ENCODE measurements around the gene FRMD1.

FRMD1 gene

DNA sequence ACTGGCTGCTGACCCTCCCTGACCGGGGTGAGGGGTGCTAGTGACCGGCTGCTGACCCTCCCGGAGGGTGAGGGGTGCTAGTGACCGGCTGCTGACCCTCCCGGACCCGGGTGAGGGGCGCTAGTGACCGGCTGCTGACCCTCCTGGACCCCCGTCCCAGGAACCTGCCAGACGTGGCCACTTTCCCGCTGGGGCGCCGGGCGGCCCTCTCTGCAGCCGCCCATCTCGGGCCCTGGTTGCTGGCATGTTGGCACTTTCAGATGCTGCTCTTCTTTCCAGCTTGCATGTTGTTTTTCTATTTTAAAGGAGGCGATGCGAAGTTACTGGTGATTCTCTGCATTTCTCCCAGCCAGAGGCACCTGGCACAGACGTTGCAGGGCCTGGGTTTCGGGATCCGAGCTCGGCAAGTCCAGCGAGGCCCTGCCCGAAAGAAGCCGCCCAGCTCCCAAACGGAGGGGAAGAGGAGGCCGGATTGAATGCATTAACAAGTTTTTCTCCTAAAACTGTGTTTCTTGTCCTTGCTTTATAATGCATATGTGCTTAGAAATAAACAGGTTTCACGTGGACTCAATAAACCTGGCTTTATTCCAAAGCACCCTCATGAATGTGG, 34.4 kb downstream of the FRMD1 start:
- no peak for DNase-seq

DNA sequence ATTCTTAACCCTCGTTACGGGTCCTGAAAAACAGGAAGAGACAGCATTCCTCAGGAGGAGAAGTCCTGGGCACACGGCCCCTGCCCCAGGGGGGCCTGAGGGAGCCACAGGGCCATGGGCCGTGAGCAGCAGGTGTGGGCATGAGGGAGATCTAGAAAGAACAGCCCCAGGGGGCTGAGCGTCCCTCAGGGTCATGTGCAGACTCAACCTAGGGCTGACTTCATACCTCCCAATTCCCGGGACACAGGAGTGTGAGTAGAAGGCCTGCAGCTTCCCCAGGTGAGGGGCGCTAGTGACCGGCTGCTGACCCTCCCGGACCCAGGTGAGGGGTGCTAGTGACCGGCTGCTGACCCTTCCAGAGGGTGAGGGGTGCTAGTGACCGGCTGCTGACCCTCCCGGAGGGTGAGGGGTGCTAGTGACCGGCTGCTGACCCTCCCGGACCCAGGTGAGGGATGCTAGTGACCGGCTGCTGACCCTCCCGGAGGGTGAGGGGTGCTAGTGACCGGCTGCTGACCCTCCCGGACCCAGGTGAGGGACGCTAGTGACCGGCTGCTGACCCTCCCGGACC, 35.1 kb downstream of the FRMD1 start:
- DNase-seq, result no peak

DNA sequence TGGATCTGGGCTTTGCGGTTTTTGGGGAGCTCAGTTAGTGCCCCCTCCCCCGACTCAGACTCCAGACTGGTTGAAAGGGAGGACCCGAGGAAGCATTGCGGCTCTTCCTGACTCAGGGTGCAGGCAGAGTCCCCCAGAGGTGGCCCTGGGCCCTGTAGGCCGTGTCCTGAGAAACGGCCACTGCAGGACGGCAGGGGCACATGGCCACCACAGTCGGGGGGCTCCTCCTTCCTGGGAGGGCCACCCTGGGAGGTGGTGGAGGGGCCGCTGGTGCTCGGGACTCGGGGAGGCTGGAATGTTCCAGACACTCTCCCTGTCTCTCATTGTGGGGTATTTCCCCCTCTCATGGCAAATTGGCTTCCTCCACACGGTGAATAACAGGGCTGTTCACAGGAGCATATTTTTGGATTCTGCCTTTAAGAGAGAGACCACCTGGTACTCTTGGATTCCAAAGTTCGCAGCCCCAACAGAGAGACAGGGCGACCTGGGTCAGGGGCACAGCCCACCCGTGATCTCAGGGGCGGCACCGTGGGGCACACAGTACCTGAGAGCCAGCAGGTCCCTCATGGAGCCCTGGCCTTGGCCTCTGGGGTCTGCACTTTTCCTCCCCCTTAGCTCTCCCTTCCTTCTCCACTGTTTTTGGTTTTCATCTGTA, 35.7 kb downstream of the FRMD1 start:
- no peak for DNase-seq

GRCh38 chr6:168042426-168043192, 36.4 kb downstream of the FRMD1 start:
- no peak for DNase-seq

GRCh38 chr6:168041928-168042327, 37.1 kb downstream of the FRMD1 start:
- DNase-seq, result no peak

DNA sequence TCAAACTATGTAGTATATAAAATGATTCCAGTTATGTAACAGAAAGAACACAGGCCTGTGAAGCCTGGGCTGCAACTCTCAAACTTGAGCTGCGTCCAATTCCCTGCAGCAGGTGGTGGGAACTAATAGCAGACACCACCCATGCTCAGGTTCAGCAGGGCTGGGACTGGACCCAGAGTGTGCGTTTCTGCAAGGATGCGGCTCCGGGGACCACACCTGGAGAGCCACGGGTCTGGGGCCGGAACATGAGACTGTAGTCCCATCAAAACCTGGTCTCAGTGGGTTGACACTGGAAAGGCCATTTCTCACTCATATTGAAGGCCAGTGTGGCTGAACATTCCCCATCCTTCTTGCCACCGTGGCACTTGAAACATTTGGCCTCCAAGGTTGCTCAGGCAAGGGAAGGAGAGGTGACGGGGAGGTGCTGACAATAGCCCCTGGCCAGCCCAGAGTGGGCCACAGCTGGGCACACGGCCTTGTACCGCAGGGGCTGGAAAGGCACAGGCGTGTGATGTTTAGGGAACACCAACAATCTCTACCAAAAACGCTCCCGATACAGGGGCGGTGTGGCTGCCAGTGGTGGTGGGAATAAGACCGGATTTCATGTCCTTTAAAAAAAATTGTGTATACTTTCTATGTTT, 38.0 kb downstream of the FRMD1 start:
- no peak for DNase-seq

DNA sequence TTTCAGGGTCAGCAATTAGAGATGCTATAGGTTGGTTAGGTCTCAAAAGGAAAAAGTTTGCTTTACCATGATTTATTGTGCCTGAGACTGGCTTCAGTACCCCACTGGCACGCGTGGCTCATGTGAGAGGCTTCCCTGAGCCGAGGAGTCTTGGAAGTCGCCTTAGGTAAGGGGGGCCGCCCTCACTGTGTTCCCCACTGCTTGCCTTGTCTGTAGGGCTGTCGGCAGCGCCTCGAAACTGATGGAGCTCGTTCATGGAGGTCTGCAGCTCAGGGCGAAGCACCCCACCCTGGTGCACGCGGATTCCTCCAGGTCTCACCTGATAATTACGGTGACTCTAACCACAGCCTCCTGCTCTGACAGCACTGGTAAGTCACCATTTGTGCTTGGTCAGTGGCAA, 39.2 kb downstream of the FRMD1 start:
- DNase-seq, result no peak

DNA sequence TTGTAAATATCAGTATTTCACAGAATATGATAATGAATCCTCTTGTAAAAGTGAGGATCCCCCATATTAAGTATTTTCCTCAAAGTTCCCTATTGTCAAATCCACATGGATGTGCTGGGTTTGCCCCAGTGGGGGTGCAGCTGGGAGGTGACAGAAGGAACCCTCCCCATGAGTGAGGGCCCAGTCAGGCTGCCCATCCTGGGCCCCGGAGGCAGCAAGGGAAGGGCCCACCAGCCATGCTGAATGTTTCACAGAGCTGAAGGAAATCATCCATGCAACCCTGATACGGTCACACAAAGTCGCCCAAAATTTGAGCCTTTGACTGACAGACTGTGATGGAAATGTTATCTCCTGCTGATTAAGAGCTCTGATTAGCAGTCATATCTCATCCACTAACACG, 39.7 kb downstream of the FRMD1 start:
- DNase-seq, result no peak

- DNase-seq, result no peak
These were observed 40.4 kb downstream of the FRMD1 start for GRCh38 chr6:168038576-168039140.

DNA sequence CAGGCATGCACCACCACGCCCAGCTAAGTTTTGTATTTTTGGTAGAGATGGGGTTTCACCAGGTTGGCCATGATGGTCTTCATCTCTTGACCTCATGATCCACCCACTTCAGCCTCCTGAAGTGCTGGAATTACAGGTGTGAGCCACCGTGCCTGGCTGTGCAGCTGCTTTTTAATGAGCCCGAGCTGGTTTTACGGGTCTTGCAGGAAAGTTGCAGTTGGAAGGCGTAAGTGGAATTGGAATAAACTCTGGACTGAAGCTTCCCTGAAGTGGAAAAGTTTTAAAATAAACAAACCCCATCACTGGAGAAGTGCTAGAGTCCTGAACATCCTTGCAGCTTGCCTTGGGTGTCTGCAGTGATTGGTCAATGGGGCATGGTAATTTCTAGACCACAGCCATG, 41.2 kb downstream of the FRMD1 start:
- no peak for DNase-seq

DNA sequence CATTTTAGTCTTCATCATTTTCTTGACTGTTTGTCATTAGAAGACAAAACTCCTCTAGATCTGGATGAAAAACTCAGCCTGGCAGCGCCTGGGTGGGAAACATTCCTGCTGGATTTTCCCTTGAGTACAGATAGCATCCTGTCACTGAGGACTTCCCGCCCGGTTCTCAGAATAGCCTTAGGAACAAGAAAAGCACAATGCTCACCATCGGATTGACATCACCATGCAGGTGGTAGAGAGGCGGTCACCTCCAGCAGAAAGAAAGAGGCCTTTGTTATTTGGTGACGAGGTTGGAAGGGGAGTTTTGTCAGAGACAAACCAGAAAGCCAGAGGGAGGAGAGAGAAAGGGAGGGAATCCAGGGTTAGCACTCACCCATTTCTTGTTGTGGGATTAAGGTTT, 41.8 kb downstream of the FRMD1 start:
- no peak for DNase-seq

GRCh38 chr6:168035661-168036545, 43.1 kb downstream of the FRMD1 start:
- DNase-seq, result peak in 4 of 56 donors; percentile 25 to 55 (median 48)

DNA sequence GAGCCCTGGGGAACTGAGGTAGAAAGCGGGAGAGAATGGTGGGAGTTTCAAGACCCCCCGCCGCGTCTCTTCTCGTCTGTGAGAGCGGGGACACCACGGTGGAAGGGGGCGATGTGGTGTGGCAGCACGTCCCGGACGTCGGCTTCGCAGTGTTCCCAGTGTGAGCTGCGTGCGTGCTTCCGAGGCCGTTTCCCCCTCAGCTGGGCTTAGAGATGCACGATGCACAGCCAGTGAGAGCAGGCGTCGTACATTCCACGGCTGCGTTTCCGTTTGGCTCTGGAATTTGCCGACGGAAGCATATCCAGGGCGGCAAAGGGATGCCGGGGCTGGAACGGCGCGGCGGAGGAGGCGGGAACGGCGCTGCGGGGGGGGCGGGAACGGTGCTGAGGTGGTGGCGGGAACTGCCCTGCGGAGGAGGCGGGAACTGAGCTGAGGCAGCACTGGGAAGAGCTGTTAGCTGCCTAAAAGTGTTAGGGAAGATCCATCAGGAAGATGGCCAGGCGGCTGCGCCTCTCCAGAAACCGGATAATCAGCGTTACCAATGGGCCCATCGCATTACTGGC, 43.8 kb downstream of the FRMD1 start:
- DNase-seq, result peak in 24 of 56 donors; percentile 15 to 75 (median 50)

GRCh38 chr6:168034537-168034936, 44.5 kb downstream of the FRMD1 start:
- DNase-seq, result no peak

DNA sequence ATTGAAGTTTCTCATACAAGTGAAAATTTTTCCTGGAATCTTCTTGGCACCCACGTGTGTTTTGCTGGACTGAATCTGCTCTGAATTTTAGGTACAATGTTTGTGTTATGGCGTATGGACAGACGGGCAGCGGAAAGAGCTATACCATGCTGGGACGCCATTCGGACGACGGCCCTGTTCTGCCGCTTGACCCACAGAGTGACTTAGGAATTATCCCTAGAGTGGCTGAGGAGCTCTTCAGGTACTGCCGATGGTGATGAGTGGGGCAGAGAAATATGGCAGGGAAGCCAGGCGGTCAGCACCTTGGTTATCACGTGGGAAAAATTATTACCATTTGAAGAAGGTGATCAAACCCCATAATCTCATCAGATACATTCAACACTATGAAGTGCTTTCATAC, 45.2 kb downstream of the FRMD1 start:
- DNase-seq, result no peak

DNA sequence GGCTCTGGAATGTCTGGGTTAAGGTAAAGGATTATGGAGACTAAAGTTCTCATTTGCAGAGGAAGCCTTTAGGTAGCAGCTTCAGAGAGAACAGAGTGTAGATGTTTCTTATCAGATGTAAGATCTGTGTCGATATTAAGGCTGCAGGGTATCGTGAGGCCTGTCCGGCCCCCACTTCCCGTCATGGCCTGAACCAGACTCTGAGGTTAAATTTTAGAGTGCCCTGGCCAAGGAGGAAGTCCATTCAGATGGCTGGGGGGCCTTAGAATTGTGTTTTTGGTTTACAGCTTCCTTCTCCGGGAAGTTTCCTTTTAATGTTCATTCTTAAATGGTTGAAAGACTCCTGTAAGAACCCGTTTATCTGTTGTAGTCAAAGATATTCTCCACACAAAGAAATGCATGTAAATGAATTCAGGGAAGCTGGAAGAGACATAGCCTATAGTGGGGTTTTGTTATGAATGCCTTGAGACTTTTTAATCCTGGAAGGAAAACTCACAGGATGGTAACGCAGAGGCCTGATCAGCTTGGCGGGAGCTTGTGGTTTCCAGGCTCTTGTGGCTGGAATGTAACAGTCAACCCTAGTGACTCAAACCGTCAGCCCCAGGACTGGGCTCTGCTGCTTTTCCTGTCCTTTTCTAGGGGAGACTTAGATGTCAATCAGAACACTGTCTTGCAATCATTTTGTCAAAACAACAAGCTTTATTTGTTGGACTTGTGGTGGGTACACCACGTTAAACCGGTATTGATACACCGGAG, 46.8 kb downstream of the FRMD1 start:
- no peak for DNase-seq

GRCh38 chr6:168031411-168031971, 47.5 kb downstream of the FRMD1 start:
- DNase-seq, result no peak

- no peak for DNase-seq
These were observed 48.1 kb downstream of the FRMD1 start for GRCh38 chr6:168030908-168031307.

DNA sequence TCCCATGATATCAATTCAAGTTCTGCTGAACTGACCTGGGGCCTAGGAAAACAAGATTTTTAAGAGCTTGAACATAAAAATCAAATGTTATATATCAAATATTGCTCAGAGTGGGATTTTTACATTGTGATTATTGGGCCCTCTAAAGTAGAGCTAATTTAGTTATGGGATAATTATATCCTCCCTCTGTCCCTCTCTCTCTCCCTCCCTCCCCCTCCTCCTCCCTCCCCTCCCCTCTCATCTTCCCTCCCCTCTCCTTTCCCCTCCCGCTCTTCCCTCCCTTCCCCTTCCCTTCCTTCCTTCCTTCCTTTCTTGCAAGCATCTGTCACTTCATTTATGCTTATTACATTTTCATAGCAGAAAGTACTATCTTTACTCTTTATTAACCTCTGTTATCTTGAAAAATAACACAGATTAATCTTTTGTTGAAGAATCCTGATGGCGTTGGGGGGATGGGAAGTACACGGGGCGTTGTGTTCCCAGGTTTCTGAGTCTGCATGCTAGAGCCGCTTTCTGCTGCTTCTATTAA, 48.7 kb downstream of the FRMD1 start:
- no peak for DNase-seq

Data from amygdala (tissue), 56 donors.